Stimulated activated memory B cell treated with anti-CD40 and anti-IgM and Interleukin-4, amounts not matched to agents 10 μg/mL and 1 μg/mL and 100 μg/mL, for 72 hours (primary cell): ENCODE data around the gene NFATC1.

Experiments
- ATAC-seq: fragments of 150-1000 bp; cut with Tn5 transposase; 2 replicates; pipeline ENCODE4 v1.10.0; 2021
- H3K27ac Mint-ChIP-seq: one replicate; pipeline ENCODE4 v1.8.0; 2022; ENCODE audit warnings: mild to moderate bottlenecking, mixed read lengths
- H3K27me3 Mint-ChIP-seq: one replicate; pipeline ENCODE4 v1.8.0; 2022; ENCODE audit warnings: mixed read lengths
- H3K36me3 Mint-ChIP-seq: one replicate; pipeline ENCODE4 v1.8.0; 2022; ENCODE audit warnings: mixed read lengths
- H3K4me1 Mint-ChIP-seq: one replicate; pipeline ENCODE4 v1.8.0; 2022; ENCODE audit warnings: mixed read lengths
- H3K4me3 Mint-ChIP-seq: one replicate; pipeline ENCODE4 v1.8.0; 2022; ENCODE audit warnings: mild to moderate bottlenecking, moderate library complexity, mixed read lengths
- H3K9me3 Mint-ChIP-seq: one replicate; pipeline ENCODE4 v1.8.0; 2022; ENCODE audit warnings: mixed read lengths

Gene NFATC1

GRCh38 chr18:79563949-79564348 is 168.2 kb downstream of the NFATC1 start:
- peaks cover 9% of the 10 kb centered on the region for H3K9me3 Mint-ChIP-seq
- ATAC-seq, result no peak
- H3K4me1 Mint-ChIP-seq, result no peaks in the 10 kb centered on the region
- no peaks in the 10 kb centered on the region for H3K36me3 Mint-ChIP-seq
- H3K27me3 Mint-ChIP-seq, result no peaks in the 10 kb centered on the region
- H3K4me3 Mint-ChIP-seq, result no peak overlapping the region
- H3K27ac Mint-ChIP-seq, result no peak overlapping the region

GRCh38 chr18:79564441-79564840 is 168.7 kb downstream of the NFATC1 start:
- Mint-ChIP-seq H3K9me3 (peaks cover 9% of the 10 kb centered on the region), H3K4me1 (no peaks in the 10 kb centered on the region), H3K27me3 (peaks cover under 1% of the 10 kb centered on the region), H3K36me3 (no peaks in the 10 kb centered on the region), H3K27ac (no peak overlapping the region), H3K4me3 (no peak overlapping the region)
- no peak for ATAC-seq

GRCh38 chr18:79566771-79567431 is 171.2 kb downstream of the NFATC1 start:
- Mint-ChIP-seq H3K4me1 (peaks cover 14% of the 10 kb centered on the region), H3K27me3 (peaks cover 9% of the 10 kb centered on the region), H3K4me3 (no peak overlapping the region), H3K27ac (no peak overlapping the region), H3K36me3 (peaks cover 7% of the 10 kb centered on the region), H3K9me3 (peaks cover 10% of the 10 kb centered on the region)
- ATAC-seq, result no peak

GRCh38 chr18:79567481-79568147 is 171.9 kb downstream of the NFATC1 start:
- H3K27ac Mint-ChIP-seq, result no peak overlapping the region
- peaks cover 14% of the 10 kb centered on the region for H3K4me1 Mint-ChIP-seq
- H3K36me3 Mint-ChIP-seq, result peaks cover 13% of the 10 kb centered on the region
- peaks cover 9% of the 10 kb centered on the region for H3K27me3 Mint-ChIP-seq
- peaks cover 14% of the 10 kb centered on the region for H3K9me3 Mint-ChIP-seq
- ATAC-seq, result no peak
- H3K4me3 Mint-ChIP-seq, result no peak overlapping the region

- H3K9me3 Mint-ChIP-seq, result peaks cover 18% of the 10 kb centered on the region
Observed at GRCh38 chr18:79568543-79569205, 172.9 kb downstream of the NFATC1 start.

GRCh38 chr18:79569720-79570119 is 174.0 kb downstream of the NFATC1 start:
- Mint-ChIP-seq H3K4me1 (peaks cover 14% of the 10 kb centered on the region), H3K27ac (no peak overlapping the region), H3K9me3 (peaks cover 11% of the 10 kb centered on the region), H3K36me3 (peaks cover 13% of the 10 kb centered on the region), H3K4me3 (no peak overlapping the region), H3K27me3 (peaks cover 9% of the 10 kb centered on the region)
- ATAC-seq, result no peak

More at GRCh38 chr18:79568543-79569205, 172.9 kb downstream of the NFATC1 start:
- Mint-ChIP-seq H3K36me3 (peaks cover 13% of the 10 kb centered on the region), H3K27ac (no peak overlapping the region), H3K27me3 (peaks cover 9% of the 10 kb centered on the region), H3K4me3 (no peak overlapping the region), H3K4me1 (peaks cover 14% of the 10 kb centered on the region)
- ATAC-seq, result no peak

- ATAC-seq, result peak; percentile 68
Observed at GRCh38 chr18:79570266-79571201, 174.8 kb downstream of the NFATC1 start.

GRCh38 chr18:79571211-79572092 is 175.7 kb downstream of the NFATC1 start:
- H3K4me3 Mint-ChIP-seq, result no peak overlapping the region
- peaks cover 9% of the 10 kb centered on the region for H3K27me3 Mint-ChIP-seq
- peak; percentile 13 for ATAC-seq
- peak overlapping the region; percentile 67 for H3K27ac Mint-ChIP-seq
- H3K36me3 Mint-ChIP-seq, result peaks cover 13% of the 10 kb centered on the region
- peaks cover 11% of the 10 kb centered on the region for H3K9me3 Mint-ChIP-seq
- peaks cover 30% of the 10 kb centered on the region for H3K4me1 Mint-ChIP-seq

More at GRCh38 chr18:79570266-79571201, 174.8 kb downstream of the NFATC1 start:
- Mint-ChIP-seq H3K4me3 (no peak overlapping the region), H3K27me3 (peaks cover 9% of the 10 kb centered on the region), H3K4me1 (peaks cover 22% of the 10 kb centered on the region), H3K36me3 (peaks cover 13% of the 10 kb centered on the region), H3K9me3 (peaks cover 11% of the 10 kb centered on the region), H3K27ac (peak overlapping the region; percentile 67)

- ATAC-seq, result no peak
- Mint-ChIP-seq H3K9me3 (peaks cover 11% of the 10 kb centered on the region), H3K4me3 (no peak overlapping the region), H3K36me3 (peaks cover 13% of the 10 kb centered on the region), H3K27me3 (peaks cover 9% of the 10 kb centered on the region), H3K4me1 (peaks cover 30% of the 10 kb centered on the region), H3K27ac (no peak overlapping the region)
Observed at GRCh38 chr18:79572093-79572780, 176.5 kb downstream of the NFATC1 start.

- ATAC-seq, result no peak
- peaks cover 13% of the 10 kb centered on the region for H3K36me3 Mint-ChIP-seq
- H3K27ac Mint-ChIP-seq, result no peak overlapping the region
- H3K9me3 Mint-ChIP-seq, result peaks cover 11% of the 10 kb centered on the region
- H3K4me1 Mint-ChIP-seq, result peaks cover 34% of the 10 kb centered on the region
- H3K4me3 Mint-ChIP-seq, result no peak overlapping the region
- peaks cover 9% of the 10 kb centered on the region for H3K27me3 Mint-ChIP-seq
Observed at GRCh38 chr18:79572848-79573451, 177.2 kb downstream of the NFATC1 start.

- Mint-ChIP-seq H3K27me3 (peaks cover 9% of the 10 kb centered on the region), H3K4me1 (peaks cover 39% of the 10 kb centered on the region), H3K36me3 (peaks cover 13% of the 10 kb centered on the region), H3K9me3 (peaks cover 11% of the 10 kb centered on the region), H3K27ac (no peak overlapping the region), H3K4me3 (no peak overlapping the region)
- ATAC-seq, result no peak
Observed at GRCh38 chr18:79573921-79574491, 178.3 kb downstream of the NFATC1 start.

- Mint-ChIP-seq H3K9me3 (peaks cover 11% of the 10 kb centered on the region), H3K36me3 (peaks cover 13% of the 10 kb centered on the region), H3K4me3 (no peak overlapping the region), H3K27me3 (peaks cover 2% of the 10 kb centered on the region), H3K4me1 (peaks cover 39% of the 10 kb centered on the region), H3K27ac (peak overlapping the region; percentile 58)
- ATAC-seq, result peak; percentile 76
Observed at GRCh38 chr18:79574938-79575525, 179.3 kb downstream of the NFATC1 start.
